Measurements from ENCODE around the gene ARPIN. TPM values are rescaled to one million over a fixed set of nuclear protein-coding genes. Genes with fewer than 3 reads are reported as not detected.
"Not testable (repeated sequence)": the region's sequence is repeated elsewhere in the genome, so short reads cannot be mapped to it uniquely, and the experiment has no call there.

The ARPIN gene
- polyA plus RNA-seq, 2 donors, result 6.8 to 10.9 TPM

- not testable (repeated sequence) for H3K4me1 ChIP-seq (ENCODE audit: control insufficient read depth in 2 of 2, insufficient read depth in 2 of 2, low read length in 1 of 2); H3K9me3 ChIP-seq (ENCODE audit: control insufficient read depth in 2 of 2, insufficient read depth in 1 of 2, low read depth in 1 of 2, low read length in 1 of 2); H3K27ac ChIP-seq (ENCODE audit: low read depth in 2 of 2, low read length in 1 of 2); H3K4me3 ChIP-seq (ENCODE audit: low read depth in 1 of 2, low read length in 2 of 2); H3K36me3 ChIP-seq (ENCODE audit: control insufficient read depth in 2 of 2, insufficient read depth in 2 of 2, low read length in 1 of 2); H3K27me3 ChIP-seq (ENCODE audit: control insufficient read depth in 1 of 2, insufficient read depth in 2 of 2, low read length in 2 of 2)
- 78% methylated on average over 3 of the region's 3 CpGs for WGBS, 2 donors
Observed at GRCh38 chr15:89885179-89885578, 27.6 kb downstream of the ARPIN start.

GRCh38 chr15:89883518-89883917 lies 29.2 kb downstream of the ARPIN start:
- no peak overlapping the region for H3K4me3 ChIP-seq (ENCODE audit: low read depth in 1 of 2, low read length in 2 of 2)
- no peak overlapping the region for H3K27ac ChIP-seq (ENCODE audit: low read depth in 2 of 2, low read length in 1 of 2)
- H3K4me1 ChIP-seq (ENCODE audit: control insufficient read depth in 2 of 2, insufficient read depth in 2 of 2, low read length in 1 of 2), result no peaks in the 10 kb centered on the region
- WGBS, 2 donors, result 84 to 90% methylated on average over 1 of the region's 1 CpG
- no peaks in the 10 kb centered on the region for H3K27me3 ChIP-seq (ENCODE audit: control insufficient read depth in 1 of 2, insufficient read depth in 2 of 2, low read length in 2 of 2)
- no peaks in the 10 kb centered on the region for H3K9me3 ChIP-seq (ENCODE audit: control insufficient read depth in 2 of 2, insufficient read depth in 1 of 2, low read depth in 1 of 2, low read length in 1 of 2)
- H3K36me3 ChIP-seq (ENCODE audit: control insufficient read depth in 2 of 2, insufficient read depth in 2 of 2, low read length in 1 of 2), result no peaks in the 10 kb centered on the region

GRCh38 chr15:89880727-89881126 lies 32.0 kb downstream of the ARPIN start:
- Histone ChIP-seq H3K27me3 (ENCODE audit: control insufficient read depth in 1 of 2, insufficient read depth in 2 of 2, low read length in 2 of 2) (no peaks in the 10 kb centered on the region), H3K4me1 (ENCODE audit: control insufficient read depth in 2 of 2, insufficient read depth in 2 of 2, low read length in 1 of 2) (no peaks in the 10 kb centered on the region), H3K9me3 (ENCODE audit: control insufficient read depth in 2 of 2, insufficient read depth in 1 of 2, low read depth in 1 of 2, low read length in 1 of 2) (no peaks in the 10 kb centered on the region), H3K36me3 (ENCODE audit: control insufficient read depth in 2 of 2, insufficient read depth in 2 of 2, low read length in 1 of 2) (peaks cover 0 to 2% of the 10 kb centered on the region in 2 donors), H3K4me3 (ENCODE audit: low read depth in 1 of 2, low read length in 2 of 2) (no peak overlapping the region), H3K27ac (ENCODE audit: low read depth in 2 of 2, low read length in 1 of 2) (no peak overlapping the region)
- WGBS, 2 donors, result 42 to 43% methylated on average over 1 of the region's 1 CpG

GRCh38 chr15:89878323-89878722 lies 34.4 kb downstream of the ARPIN start:
- no peaks in the 10 kb centered on the region for H3K9me3 ChIP-seq (ENCODE audit: control insufficient read depth in 2 of 2, insufficient read depth in 1 of 2, low read depth in 1 of 2, low read length in 1 of 2)
- H3K4me3 ChIP-seq (ENCODE audit: low read depth in 1 of 2, low read length in 2 of 2), result no peak overlapping the region
- H3K36me3 ChIP-seq (ENCODE audit: control insufficient read depth in 2 of 2, insufficient read depth in 2 of 2, low read length in 1 of 2), result peaks cover 0 to 2% of the 10 kb centered on the region in 2 donors
- WGBS, 2 donors, result 79 to 84% methylated on average over 3 of the region's 3 CpGs
- no peak overlapping the region for H3K27ac ChIP-seq (ENCODE audit: low read depth in 2 of 2, low read length in 1 of 2)
- H3K4me1 ChIP-seq (ENCODE audit: control insufficient read depth in 2 of 2, insufficient read depth in 2 of 2, low read length in 1 of 2), result no peaks in the 10 kb centered on the region
- H3K27me3 ChIP-seq (ENCODE audit: control insufficient read depth in 1 of 2, insufficient read depth in 2 of 2, low read length in 2 of 2), result no peaks in the 10 kb centered on the region

GRCh38 chr15:89877083-89877425 lies 35.7 kb downstream of the ARPIN start:
- Histone ChIP-seq H3K27ac (ENCODE audit: low read depth in 2 of 2, low read length in 1 of 2) (no peak overlapping the region), H3K27me3 (ENCODE audit: control insufficient read depth in 1 of 2, insufficient read depth in 2 of 2, low read length in 2 of 2) (no peaks in the 10 kb centered on the region), H3K4me1 (ENCODE audit: control insufficient read depth in 2 of 2, insufficient read depth in 2 of 2, low read length in 1 of 2) (no peaks in the 10 kb centered on the region), H3K36me3 (ENCODE audit: control insufficient read depth in 2 of 2, insufficient read depth in 2 of 2, low read length in 1 of 2) (peaks cover 0 to 2% of the 10 kb centered on the region in 2 donors), H3K9me3 (ENCODE audit: control insufficient read depth in 2 of 2, insufficient read depth in 1 of 2, low read depth in 1 of 2, low read length in 1 of 2) (no peaks in the 10 kb centered on the region), H3K4me3 (ENCODE audit: low read depth in 1 of 2, low read length in 2 of 2) (no peak overlapping the region)
- WGBS, 2 donors, result 73 to 83% methylated on average over 2 of the region's 2 CpGs

- 82 to 87% methylated on average over 4 of the region's 4 CpGs for WGBS, 2 donors
- H3K4me1 ChIP-seq (ENCODE audit: control insufficient read depth in 2 of 2, insufficient read depth in 2 of 2, low read length in 1 of 2), result no peaks in the 10 kb centered on the region
- no peak overlapping the region for H3K27ac ChIP-seq (ENCODE audit: low read depth in 2 of 2, low read length in 1 of 2)
- H3K36me3 ChIP-seq (ENCODE audit: control insufficient read depth in 2 of 2, insufficient read depth in 2 of 2, low read length in 1 of 2), result peaks cover 0 to 2% of the 10 kb centered on the region in 2 donors
- no peaks in the 10 kb centered on the region for H3K9me3 ChIP-seq (ENCODE audit: control insufficient read depth in 2 of 2, insufficient read depth in 1 of 2, low read depth in 1 of 2, low read length in 1 of 2)
- no peak overlapping the region for H3K4me3 ChIP-seq (ENCODE audit: low read depth in 1 of 2, low read length in 2 of 2)
- H3K27me3 ChIP-seq (ENCODE audit: control insufficient read depth in 1 of 2, insufficient read depth in 2 of 2, low read length in 2 of 2), result no peaks in the 10 kb centered on the region
Observed at GRCh38 chr15:89876396-89877082, 36.2 kb downstream of the ARPIN start.

- Histone ChIP-seq H3K27ac (ENCODE audit: low read depth in 2 of 2, low read length in 1 of 2) (no peak overlapping the region), H3K27me3 (ENCODE audit: control insufficient read depth in 1 of 2, insufficient read depth in 2 of 2, low read length in 2 of 2) (no peaks in the 10 kb centered on the region), H3K4me3 (ENCODE audit: low read depth in 1 of 2, low read length in 2 of 2) (no peak overlapping the region), H3K4me1 (ENCODE audit: control insufficient read depth in 2 of 2, insufficient read depth in 2 of 2, low read length in 1 of 2) (no peaks in the 10 kb centered on the region), H3K9me3 (ENCODE audit: control insufficient read depth in 2 of 2, insufficient read depth in 1 of 2, low read depth in 1 of 2, low read length in 1 of 2) (no peaks in the 10 kb centered on the region), H3K36me3 (ENCODE audit: control insufficient read depth in 2 of 2, insufficient read depth in 2 of 2, low read length in 1 of 2) (peaks cover 0 to 2% of the 10 kb centered on the region in 2 donors)
- WGBS, 2 donors, result 94 to 97% methylated on average over 6 of the region's 6 CpGs
Observed at GRCh38 chr15:89875741-89876140, 37.0 kb downstream of the ARPIN start.

- H3K27me3 ChIP-seq (ENCODE audit: control insufficient read depth in 1 of 2, insufficient read depth in 2 of 2, low read length in 2 of 2), result no peaks in the 10 kb centered on the region
- WGBS, 2 donors, result 27% methylated on average over 10 of the region's 10 CpGs
- H3K4me3 ChIP-seq (ENCODE audit: low read depth in 1 of 2, low read length in 2 of 2), result no peak overlapping the region
- peaks cover 0 to 6% of the 10 kb centered on the region in 2 donors for H3K36me3 ChIP-seq (ENCODE audit: control insufficient read depth in 2 of 2, insufficient read depth in 2 of 2, low read length in 1 of 2)
- H3K4me1 ChIP-seq (ENCODE audit: control insufficient read depth in 2 of 2, insufficient read depth in 2 of 2, low read length in 1 of 2), result no peaks in the 10 kb centered on the region
- H3K9me3 ChIP-seq (ENCODE audit: control insufficient read depth in 2 of 2, insufficient read depth in 1 of 2, low read depth in 1 of 2, low read length in 1 of 2), result no peaks in the 10 kb centered on the region
- H3K27ac ChIP-seq (ENCODE audit: low read depth in 2 of 2, low read length in 1 of 2), result no peak overlapping the region
Observed at GRCh38 chr15:89874926-89875564, 37.7 kb downstream of the ARPIN start.

GRCh38 chr15:89870688-89871288 lies 42.0 kb downstream of the ARPIN start:
- no peak overlapping the region for H3K27ac ChIP-seq (ENCODE audit: low read depth in 2 of 2, low read length in 1 of 2)
- no peaks in the 10 kb centered on the region for H3K9me3 ChIP-seq (ENCODE audit: control insufficient read depth in 2 of 2, insufficient read depth in 1 of 2, low read depth in 1 of 2, low read length in 1 of 2)
- H3K36me3 ChIP-seq (ENCODE audit: control insufficient read depth in 2 of 2, insufficient read depth in 2 of 2, low read length in 1 of 2), result peaks cover 0 to 4% of the 10 kb centered on the region in 2 donors
- no peaks in the 10 kb centered on the region for H3K27me3 ChIP-seq (ENCODE audit: control insufficient read depth in 1 of 2, insufficient read depth in 2 of 2, low read length in 2 of 2)
- no peak overlapping the region for H3K4me3 ChIP-seq (ENCODE audit: low read depth in 1 of 2, low read length in 2 of 2)
- 80 to 95% methylated on average over 4 of the region's 4 CpGs for WGBS, 2 donors
- no peaks in the 10 kb centered on the region for H3K4me1 ChIP-seq (ENCODE audit: control insufficient read depth in 2 of 2, insufficient read depth in 2 of 2, low read length in 1 of 2)

Measured in esophagus (tissue), 2 donors.